Frontal cortex (tissue), 4 donors: ENCODE measurements around the gene STMP1. TPM values are rescaled to one million over a fixed set of nuclear protein-coding genes. Genes with fewer than 3 reads are reported as not detected.
"Not testable (repeated sequence)": the region's sequence is repeated elsewhere in the genome, so short reads cannot be mapped to it uniquely, and the experiment has no call there.

ENCODE experiments used
- DNase-seq, 2 donors: peaks; one replicate each; pipeline ENCODE4 v3.0.0; 2012; ENCODE audit warnings: low spot score in 2 of 2
- FAIRE-seq: peaks from 2 replicates; lab custom pipeline; 2012; peaks lifted over from hg19 to GRCh38; lab: Jason Lieb, UNC
- total RNA-seq: library from RNA; depleted of rRNA; stranded (reverse); fragments of >200 nt; gene quantifications from one replicate; pipeline ENCODE4 v1.2.3, GENCODE V29; 2014
- donor health status: control.
- donor health status: control.
- donor health status: control.

STMP1 gene
- total RNA-seq, result 19.2 TPM

DNA sequence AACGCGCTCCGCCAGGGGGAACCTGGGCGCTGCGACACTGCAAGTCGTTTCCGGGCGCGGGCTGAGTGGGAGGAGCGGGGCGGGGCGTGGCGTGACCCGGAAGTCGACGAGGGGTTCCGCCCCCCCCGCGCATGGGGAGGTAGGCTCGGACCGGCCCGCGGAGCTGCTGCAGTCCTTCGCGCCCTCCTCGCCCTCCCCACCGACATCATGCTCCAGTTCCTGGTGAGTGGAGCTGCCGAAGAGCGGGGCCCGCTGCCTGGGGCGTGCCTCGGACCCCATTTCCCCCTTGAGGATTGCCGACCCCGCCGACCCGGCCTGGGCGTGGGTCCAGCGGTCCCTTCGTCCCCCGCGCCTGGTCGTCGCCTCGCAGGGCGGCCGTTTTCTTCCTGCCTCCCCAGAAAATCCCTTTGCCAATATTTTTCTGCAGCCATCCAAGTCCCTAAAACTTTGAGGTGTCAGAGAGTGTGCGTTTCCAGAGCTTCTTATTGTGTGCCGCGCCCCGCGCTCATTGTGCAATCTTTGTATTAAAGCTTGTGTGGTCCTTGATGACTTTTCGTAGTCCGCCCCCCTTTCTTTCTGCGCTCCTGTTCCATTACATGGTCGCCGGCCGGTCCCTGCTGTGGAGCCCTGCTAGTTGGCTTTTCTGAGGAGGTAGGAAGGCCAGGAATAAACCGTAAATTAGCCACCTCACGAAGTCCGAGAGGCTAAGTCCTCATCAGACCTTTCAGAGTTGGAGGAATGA is at the start of gene STMP1:
TSS of gene STMP1 (plus strand) at position 142 of the 742 bp plus-strand sequence.
- DNase-seq, result peak; percentile 91 to 95
- no peak for FAIRE-seq

DNA sequence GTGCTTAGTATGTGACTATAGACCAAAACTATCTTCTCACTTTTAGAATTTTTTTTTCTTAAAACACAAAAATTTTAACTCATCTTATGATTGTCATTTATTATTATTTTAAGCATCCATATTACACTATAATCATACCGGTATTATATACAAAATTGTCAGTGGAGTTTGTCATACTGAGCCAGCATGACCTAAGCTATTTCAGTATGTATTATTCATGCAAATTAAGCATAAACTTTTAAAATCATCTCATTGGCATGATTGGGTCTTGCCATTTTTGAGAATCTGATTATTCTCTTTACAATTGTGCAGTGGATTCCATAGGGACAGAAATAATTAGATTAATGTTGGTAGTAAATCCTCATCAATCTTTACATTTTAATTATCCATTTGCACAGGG is 46.2 kb upstream of the STMP1 start:
- FAIRE-seq, result no peak

DNA sequence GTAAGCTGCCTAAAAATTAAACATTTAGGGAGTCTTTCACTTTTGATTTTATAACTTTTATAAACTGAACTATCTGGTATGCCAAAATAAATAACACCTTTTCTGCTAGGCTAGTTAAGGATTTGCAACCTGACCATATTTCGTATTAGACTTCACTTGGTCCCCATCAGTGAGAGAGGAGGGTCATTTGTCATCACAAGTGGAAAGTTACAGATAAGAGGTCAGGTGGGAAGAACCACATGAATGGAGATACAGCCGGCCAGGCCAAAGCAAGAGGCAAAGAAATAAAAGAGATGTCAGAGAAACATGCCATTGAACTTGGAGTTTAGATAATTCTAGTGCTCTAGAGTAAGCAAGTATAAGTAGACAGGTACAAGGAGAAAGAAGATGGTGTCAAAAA is 44.5 kb upstream of the STMP1 start:
- no peak for FAIRE-seq
- no peak for DNase-seq

More for the DNA sequence above, 46.2 kb upstream of the STMP1 start:
- no peak for DNase-seq

DNA sequence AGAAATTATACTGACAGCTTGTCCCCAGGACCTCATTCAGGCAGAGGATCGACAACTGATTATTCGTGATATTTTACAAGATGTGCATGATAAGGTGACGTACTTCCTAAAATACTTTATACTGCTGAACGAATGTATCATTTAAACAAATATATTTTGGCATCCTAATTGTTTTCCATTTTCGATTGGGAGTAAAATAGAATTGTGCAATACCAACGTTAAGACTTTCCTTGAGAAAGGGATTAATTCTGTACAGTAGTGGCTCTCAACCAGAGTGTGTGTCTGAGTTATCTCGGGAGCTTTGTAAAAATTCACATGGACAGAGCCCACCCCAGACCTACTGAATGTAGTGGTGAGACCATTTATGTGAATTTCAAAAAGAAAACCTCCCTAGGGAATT is 43.8 kb upstream of the STMP1 start:
- DNase-seq, result no peak
- FAIRE-seq, result no peak

DNA sequence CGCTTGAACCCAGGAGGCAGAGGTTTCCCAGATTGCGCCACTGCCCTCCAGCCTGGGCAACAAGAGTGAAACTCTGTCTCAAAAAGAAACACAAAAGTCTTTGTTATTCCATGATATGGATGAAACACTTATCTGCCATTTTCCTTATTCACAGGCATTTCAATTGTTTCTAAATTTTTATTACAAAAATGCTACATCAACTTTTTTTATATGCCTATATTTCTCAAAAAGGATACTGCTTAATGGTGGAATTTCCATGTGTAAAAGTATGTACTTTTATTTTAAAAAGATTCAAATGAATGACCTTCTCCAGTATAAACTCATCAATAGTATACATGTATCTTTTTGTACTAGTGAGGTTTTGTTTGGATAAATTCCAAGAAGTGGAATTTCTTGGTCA is 41.9 kb upstream of the STMP1 start:
- no peak for FAIRE-seq
- DNase-seq, result no peak

DNA sequence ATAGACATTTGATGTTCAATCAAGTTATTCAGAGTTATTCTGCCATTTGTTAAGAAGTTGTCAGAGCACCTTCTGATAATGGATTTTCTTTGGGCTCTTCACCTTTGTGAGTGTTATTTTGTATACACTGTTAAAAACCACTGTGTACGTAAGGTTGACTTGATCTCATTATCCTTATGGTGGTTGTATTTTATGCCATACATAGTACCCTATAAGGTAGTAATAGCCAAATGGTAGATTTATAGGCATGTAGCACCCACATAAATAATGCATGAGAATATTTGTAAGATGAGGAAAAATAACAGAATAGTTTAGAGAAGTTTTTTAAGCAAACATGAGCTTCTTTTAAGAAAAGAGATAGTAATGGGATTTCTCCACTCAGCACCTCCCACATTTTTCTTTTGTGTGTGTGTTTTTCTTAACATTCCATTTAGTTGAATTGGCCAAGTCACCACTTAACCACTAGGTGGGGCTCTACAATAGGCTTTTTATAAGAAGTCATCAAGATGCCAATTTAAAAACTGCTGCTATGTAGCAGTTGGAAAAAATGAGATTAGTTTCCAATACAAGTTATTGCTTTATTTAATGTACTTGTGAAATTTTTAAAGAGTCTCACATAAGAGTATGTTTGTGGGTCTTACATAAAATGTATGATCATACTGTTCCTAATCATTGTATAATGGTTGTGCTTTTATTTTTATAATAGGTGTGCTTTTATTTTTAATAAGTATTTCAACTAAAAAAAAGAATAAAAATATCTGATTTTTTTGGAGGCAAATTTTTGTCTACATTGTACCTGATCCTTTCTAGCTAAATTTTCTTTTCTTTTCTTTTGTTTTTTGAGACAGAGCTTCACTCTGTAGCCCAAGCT is 41.1 kb upstream of the STMP1 start:
- FAIRE-seq (peak; percentile 97), DNase-seq (peak in 1 of 2 donors; percentile 38)

DNA sequence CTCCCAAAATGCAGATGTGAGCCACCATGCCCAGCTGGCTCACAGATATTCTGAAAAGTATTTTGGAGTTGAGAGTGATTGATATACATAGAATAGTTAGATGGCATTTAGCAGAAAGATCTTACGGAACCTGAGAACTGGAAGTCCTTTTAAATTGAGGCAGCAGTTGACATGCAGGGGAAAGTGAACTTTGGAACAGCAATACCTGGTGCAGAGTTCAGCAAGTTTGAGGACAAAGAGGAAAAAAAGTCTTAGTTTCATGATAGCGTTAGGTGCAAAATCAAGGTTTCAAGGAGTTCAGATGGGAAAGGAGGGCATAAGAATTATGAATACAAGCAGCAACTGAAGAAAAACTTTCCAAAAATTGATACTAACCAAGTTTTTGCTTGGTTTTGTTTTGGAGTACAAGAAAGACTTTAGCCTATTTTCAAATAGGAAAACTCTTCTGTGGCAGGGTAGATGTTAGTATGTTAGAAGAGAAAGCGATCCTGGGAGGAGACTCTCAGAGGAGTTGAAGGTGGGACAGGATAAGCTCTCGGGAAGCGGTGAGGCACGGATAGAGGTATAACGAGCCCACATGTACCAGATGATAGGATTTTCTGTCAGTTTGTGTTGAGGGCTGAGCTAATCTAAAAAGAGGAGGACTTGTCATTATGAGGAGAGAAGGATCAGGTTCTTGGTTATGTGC is 28.0 kb upstream of the STMP1 start:
- no peak for DNase-seq

DNA sequence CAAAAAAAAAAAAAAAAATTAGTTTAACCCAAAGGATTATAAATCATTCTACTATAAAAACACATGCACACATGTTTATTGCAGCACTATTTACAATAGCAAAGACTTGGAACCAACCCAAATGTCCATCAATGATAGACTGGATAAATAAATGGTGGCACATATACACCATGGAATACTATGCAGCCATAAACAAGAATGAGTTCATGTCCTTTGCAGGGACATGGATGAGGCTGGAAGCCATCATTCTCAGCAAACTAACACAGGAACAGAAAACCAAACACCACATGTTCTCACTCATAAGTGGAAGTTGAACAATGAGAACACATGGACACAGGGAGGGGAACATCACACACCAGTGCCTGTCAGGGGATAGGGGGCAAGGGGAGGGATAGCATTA is 22.6 kb upstream of the STMP1 start:
- not testable (repeated sequence) for DNase-seq, FAIRE-seq

More for the DNA sequence above, 28.0 kb upstream of the STMP1 start:
- FAIRE-seq, result no peak

DNA sequence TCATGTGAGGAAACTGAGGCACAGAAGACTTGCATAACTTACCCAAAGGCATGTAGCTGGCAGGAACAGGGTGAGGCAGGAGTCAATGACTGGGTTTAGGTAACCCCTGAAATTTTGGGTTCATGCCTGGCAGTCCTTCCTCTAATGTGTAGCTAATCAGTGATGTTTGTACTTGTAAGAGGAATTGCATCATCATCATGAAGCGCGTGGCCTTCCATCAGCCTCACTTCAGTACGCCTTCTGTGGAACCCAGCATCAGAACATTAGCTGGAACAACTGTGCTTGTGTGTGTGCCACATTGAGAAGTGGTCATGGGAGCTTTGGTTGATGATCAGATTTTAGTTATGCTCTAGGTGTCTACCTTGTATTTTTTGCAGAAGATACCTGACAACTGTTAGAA is 18.2 kb upstream of the STMP1 start:
- FAIRE-seq (no peak), DNase-seq (no peak)

DNA sequence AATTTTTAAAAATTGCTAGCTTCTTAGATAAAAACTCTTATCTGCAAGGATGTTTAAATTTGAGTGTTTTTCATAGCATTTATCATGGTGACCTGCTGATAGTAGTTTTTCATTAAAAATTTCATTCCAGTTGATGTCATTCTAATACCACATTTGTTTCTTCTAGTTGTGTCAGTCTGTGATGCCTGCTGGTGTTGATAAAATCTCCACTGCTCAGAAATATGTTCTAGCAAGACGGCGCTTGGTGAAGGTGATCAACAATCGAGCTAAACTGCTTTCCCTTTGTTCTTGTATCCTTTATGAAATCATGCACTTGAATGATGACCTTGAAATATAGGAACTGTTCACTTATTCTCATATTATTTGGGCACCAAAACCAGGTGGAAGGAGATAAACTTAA is 17.6 kb upstream of the STMP1 start:
- FAIRE-seq (no peak), DNase-seq (no peak)

DNA sequence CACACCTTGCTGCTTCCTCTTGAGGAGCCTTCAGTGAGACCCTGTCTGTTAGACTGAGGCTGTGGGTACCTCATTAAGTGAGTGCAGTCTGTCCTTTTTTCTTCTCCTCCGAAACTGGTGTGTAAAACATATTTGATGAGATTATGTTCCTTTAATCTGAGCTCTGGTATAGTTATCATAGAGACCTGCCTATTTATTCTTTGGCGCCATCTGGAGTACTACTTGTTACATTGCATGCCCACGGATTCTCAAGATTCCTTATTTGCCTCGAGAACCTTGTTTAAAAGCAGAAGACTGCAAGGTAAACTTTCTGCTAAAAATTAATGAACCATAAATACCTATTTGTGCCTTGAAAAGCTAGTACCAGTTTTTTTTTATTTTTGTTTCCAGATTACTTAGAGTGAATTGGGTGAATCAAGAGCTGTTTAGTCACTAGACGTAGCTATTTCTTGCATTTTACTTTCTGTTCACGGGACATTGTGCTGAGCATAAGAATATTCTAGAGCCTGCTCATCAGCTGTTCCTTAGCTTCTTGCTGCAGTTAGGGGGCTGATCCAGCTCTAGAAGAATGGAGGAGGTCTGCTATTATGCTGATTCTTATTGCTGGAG is 16.9 kb upstream of the STMP1 start:
- DNase-seq, result no peak
- peak; percentile 36 for FAIRE-seq

DNA sequence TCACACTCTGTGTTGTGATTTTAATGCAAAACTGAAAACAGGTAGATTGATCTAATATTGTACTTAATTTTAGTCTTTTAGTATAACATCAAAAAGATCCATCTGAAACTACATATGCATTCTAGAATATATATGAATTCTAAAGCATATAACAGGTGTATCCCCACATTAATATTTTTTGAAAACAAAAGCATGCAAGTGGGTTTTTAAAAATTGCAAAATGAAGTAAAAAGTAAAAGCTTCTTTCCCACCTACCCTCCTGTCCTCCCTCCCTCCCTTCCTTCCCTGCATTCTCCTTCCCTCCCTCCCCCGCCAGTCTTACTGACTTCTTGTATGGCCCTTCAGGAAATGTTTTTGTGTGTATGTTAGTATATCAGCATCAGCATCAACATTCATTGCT is 14.6 kb upstream of the STMP1 start:
- FAIRE-seq (no peak), DNase-seq (no peak)

DNA sequence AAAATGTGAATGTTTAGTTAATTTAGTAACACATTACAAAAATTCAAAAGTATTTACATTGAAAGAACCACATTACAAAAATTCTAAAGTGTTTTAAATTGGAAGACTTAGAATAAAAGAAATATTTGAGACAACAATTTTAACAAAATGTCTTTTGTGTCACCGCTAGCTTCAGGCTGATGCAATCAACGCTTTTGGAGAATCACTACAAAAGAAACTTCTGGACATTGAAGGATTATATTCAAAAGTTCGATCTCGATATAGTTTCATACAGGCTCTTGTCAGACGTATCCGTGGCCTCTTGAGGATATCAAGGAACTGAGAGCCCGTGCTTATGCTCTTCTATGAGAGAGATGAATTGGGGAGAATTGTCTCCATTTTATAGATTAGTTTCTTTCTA is 14.1 kb upstream of the STMP1 start:
- no peak for FAIRE-seq

DNA sequence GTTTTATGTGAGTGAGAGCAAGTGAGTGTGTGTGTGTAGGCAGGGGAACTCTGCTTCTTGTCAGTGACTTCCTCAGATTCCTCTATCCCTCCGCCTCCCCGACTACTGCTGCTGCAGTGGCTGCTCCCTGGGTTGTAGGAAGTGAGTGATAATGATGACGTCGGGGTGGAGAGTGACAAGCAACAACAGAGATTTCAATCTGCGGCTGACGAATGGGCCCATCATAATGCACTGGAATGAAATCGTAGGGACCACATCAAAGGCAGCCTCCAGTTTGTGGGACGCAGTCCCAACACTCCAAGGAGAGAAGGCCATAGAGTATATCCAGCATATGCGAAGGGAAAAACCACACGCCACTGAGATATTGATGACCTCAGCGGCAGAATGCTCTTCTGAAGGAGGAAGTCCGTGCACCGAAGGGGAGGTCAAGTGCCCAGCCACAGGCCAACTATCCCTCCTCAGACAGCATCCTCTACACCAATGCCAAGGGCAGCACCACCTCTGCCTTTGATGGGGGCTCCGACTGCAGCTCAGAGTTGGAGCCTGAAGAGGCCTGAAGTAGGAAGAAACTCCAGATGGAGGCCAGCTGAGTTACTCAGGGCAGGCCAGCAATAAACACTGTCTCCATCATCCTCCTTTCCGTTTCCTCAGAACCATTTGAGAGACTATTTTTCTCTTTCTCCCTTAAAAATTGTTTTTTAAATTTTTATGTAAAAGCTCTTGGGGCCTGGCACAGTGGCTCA is 11.3 kb upstream of the STMP1 start:
- DNase-seq, result no peak
- no peak for FAIRE-seq

More for the DNA sequence above, 14.1 kb upstream of the STMP1 start:
- DNase-seq, result no peak

DNA sequence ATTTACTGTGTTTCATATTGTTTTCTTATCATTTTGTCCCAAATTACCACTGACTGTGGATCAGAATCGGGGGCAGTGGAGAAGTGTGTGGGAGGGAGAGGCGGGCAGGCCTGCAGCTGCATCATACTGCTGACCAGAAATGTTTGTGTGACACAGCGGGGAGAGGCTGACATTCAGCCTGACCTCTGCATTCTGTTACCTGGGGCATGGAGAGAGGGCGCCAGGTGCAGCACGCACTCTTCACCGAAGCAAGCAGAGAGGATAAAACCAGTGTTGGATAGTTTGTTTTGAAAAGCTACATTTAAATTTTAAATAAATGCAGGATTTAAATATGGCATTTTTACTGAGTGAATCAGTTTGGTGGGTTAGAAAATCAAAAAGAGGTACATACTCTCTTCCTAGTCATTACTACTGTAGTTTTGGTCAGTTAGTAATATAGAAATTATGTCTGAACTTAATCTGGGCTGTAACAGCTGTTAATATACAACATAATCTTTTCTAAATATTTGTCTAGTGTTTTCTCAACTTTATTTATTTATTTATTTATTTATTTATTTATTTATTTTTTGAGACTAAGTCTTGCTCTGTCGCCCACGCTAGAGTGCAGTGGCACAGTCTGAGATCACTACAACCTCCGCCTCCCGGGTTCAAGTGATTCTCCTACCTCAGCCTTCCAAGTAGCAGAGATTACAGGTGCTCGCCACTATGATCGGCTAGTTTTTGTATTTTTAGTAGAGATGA is 8.8 kb upstream of the STMP1 start:
- DNase-seq (no peak), FAIRE-seq (no peak)

DNA sequence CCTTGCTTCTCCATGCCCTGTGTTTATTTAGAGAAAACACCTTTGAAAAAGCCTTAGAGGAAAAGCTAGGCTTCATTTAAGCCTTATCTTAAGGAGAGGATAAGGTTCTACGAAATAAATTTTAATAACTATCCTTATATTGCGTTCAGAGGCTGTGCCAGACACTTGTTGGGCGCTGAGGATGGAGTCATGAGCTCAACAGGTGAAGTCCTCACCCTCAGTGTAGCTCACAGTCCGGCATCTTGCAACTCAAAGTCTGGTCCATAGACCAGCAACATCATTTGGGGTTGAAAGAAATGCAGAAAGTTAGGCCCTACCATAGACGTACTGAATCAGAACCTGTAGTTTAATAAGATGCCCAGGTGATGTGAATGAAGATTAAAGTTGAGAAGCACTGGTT is 3.8 kb upstream of the STMP1 start:
- FAIRE-seq, result no peak
- no peak for DNase-seq

DNA sequence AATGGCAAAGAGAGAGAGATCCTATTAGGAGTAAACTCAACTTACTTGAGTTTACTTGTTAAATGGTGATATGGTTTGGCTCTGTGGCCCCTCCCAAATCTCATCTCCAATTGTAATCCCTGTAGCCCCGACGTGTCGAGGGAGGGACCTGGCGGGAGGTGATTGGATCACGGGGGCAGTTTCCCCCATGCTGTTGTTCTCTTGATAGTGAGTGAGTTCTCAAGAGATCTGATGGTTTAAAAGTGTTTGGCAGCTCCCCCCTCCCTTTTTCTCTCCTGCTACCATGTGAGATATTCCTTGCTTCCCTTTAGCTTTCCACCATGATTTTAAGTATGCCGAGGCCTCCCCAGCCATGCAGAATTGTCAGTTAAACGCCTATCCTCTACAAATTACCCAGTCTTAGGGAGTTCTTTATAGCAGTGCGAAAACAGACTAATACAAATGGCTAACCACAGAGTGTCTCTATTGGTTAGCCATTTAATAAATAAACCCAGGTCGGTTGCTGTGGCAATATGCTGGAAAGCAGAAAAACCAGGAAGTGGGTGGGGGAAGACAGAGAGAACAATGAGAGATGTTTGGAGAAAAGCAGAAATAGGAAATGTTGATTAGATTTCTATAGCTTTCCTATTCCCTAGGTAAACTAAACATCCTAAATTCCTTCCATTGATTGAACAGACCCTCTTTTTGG is 3.0 kb upstream of the STMP1 start:
- DNase-seq (no peak), FAIRE-seq (no peak)
